BJ (cell line): ENCODE data around the gene ETV4. TPM values are rescaled to one million over a fixed set of nuclear protein-coding genes. Genes with fewer than 3 reads are reported as not detected.

Source experiments
- CTCF ChIA-PET: fragments of 350-600 bp; formaldehyde crosslinking; extraction: SDS; loops from one replicate; lab custom pipeline; 2021; ENCODE audit warnings: antibody characterized with exemption, inconsistent platforms; lab: Yijun Ruan, JAX
- POLR2A ChIA-PET: fragments of 300-600 bp; sonication (Branson Sonifier 250); formaldehyde crosslinking; extraction: SDS; loops from one replicate; lab custom pipeline; 2021; ENCODE audit warnings: antibody characterized with exemption; lab: Charles Lee
- DNase-seq: peaks from one replicate; pipeline ENCODE4 v3.0.0-alpha.2; 2011; ENCODE audit warnings: low read depth
- H3K27me3 ChIP-seq: 2 replicates; pipeline ENCODE4 v1.6.0; 2011; ENCODE audit warnings: low read length; ENCODE audit not compliant: control insufficient read depth, insufficient read depth
- H3K36me3 ChIP-seq: 2 replicates; pipeline ENCODE4 v1.5.1; 2011; ENCODE audit warnings: low read length; ENCODE audit not compliant: control insufficient read depth, insufficient read depth
- H3K4me3 ChIP-seq: 2 replicates; pipeline ENCODE4 v1.5.1; 2011; ENCODE audit warnings: low read depth, mild to moderate bottlenecking, control low read depth, low read length
- polyA plus RNA-seq: library from polyadenylated mRNA; depleted of rRNA; stranded (reverse); fragments of >200 nt; gene quantifications from 2 replicates; pipeline ENCODE4 v1.2.3, GENCODE V29; 2011
- TF ChIP-seq, protein P1 (sequence below): IDR thresholded peaks from 2 replicates; pipeline ENCODE4 v1.5.1; 2011; ENCODE audit warnings: low read depth, mild to moderate bottlenecking, control low read depth, inconsistent platforms, low read length, moderate library complexity; ENCODE audit not compliant: insufficient read depth

Gene ETV4
- polyA plus RNA-seq, 1 experiment, result 6.6 TPM

DNA sequence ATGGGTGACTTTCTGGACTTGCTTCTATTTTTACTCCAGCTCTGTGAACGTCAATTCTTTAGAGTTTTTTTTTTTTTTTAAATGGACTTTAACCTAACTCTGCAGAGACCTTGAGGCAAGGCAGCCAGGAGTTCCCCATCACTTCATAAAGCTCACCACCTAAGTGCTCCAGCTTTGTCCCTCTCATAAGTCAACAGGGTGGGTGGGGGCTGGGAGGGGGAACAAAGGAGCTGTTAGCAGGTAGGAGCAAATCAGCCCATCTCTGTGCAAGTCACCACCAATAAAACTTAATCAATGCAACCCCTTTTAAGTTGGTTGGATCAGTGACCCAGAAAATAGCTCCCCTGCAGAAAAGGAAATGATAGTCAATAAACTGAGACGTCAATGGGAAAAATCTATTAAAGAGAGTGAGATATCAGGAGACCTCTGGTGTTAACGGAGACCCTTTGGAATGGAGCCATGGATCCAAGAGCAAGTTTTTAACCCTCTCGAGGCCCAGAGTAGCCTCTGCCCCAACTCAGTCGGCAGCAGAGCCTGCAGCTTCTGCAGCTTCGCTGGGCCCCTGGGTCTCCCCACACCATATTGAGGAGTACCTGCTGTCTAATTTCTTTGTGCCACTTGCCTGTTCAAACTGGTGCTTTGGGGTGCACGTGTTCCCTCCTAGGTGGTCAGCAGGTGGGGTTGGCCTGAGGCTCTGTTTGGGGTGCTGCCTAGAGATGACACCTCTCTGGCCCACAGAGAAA, 27.6 kb upstream of the ETV4 start:
- no peak for DNase-seq
- Histone ChIP-seq H3K27me3 (peaks cover 1% of the 10 kb centered on the region; the same call in 1 of the 2 replicates), H3K36me3 (no peaks in the 10 kb centered on the region), H3K4me3 (no peak overlapping the region)
- TF ChIP-seq, protein P1, sequence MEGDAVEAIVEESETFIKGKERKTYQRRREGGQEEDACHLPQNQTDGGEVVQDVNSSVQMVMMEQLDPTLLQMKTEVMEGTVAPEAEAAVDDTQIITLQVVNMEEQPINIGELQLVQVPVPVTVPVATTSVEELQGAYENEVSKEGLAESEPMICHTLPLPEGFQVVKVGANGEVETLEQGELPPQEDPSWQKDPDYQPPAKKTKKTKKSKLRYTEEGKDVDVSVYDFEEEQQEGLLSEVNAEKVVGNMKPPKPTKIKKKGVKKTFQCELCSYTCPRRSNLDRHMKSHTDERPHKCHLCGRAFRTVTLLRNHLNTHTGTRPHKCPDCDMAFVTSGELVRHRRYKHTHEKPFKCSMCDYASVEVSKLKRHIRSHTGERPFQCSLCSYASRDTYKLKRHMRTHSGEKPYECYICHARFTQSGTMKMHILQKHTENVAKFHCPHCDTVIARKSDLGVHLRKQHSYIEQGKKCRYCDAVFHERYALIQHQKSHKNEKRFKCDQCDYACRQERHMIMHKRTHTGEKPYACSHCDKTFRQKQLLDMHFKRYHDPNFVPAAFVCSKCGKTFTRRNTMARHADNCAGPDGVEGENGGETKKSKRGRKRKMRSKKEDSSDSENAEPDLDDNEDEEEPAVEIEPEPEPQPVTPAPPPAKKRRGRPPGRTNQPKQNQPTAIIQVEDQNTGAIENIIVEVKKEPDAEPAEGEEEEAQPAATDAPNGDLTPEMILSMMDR, result no peak
- POLR2A ChIA-PET, result no interaction called here
- CTCF ChIA-PET, result interaction anchor here (0.6 to 7.2 kb wide), 9 partner anchors 11 to 190 kb away, joined by 3 to 68 read pairs (median 3); no protein-coding TSS in a partner anchor

DNA sequence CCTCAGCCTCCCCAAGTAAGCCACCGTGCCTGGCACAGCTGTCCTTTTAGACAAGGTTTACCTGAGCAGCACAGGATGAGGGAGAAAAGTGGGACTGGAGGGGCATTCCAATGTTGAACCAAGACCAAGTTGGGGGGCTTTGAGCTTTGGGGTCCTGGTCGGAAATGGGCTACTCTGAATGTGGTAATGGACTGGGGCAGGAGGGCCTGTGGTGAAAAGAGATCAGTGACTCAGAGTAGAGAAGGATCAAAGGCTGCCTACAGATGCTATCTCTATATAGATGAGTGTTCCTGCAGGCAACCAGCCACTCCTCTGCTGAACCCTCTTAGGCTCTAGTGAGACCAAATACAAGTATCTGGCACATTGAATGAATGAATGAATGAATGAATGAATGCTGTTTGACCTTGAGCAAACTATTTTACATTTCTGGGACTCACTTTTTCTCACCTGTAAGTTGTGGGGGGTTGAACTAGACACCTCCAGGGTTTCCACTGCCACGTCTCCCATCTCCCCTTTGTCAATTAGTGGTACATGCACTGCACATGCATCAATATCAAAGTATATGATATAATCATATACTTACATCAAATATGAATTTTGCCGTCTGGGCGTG, 26.3 kb upstream of the ETV4 start:
- no peak for DNase-seq
- TF ChIP-seq, protein P1, result no peak
- no peak overlapping the region for H3K4me3 ChIP-seq

DNA sequence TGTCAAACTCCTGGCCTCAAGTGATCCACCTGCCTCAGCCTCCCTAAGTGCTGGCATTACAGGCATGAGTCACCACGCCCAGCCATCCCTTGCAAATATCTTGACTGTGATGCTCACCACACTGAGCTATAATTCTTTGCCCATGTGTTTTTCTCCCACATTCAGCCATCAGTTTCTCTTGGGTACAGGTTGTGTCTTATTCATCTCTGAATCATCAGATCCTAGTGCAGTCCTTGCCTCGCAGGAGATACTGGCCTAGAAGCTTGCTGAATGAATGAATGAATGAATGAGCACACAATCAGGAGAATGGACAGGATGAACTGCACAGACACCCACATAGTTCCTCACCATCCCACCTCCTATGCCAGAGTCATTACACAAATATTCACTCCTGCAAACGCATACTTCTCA, 24.4 kb upstream of the ETV4 start:
- peaks cover 1% of the 10 kb centered on the region; the same call in 1 of the 2 replicates for H3K27me3 ChIP-seq
- peak; percentile 51 for DNase-seq
- TF ChIP-seq, protein P1, result no peak
- no peaks in the 10 kb centered on the region for H3K36me3 ChIP-seq
- ChIA-PET CTCF (interaction anchor here (0.7 to 4.6 kb wide), 5 partner anchors 9 to 123 kb away, joined by 3 to 16 read pairs (median 3); partner anchors contain the start of gene DHX8), POLR2A (interaction anchor here (0.5 to 0.6 kb wide), 2 partner anchors 10 to 294 kb away, joined by 3 to 6 read pairs; no protein-coding TSS in a partner anchor)
- H3K4me3 ChIP-seq, result no peak overlapping the region

More for the DNA sequence above, 26.3 kb upstream of the ETV4 start:
- H3K27me3 ChIP-seq, result peaks cover 1% of the 10 kb centered on the region; the same call in 1 of the 2 replicates
- POLR2A ChIA-PET, result no interaction called here
- CTCF ChIA-PET, result interaction anchor here (1.5 to 4.6 kb wide), 2 partner anchors 42 to 52 kb away, joined by 3 to 16 read pairs; no protein-coding TSS in a partner anchor
- H3K36me3 ChIP-seq, result no peaks in the 10 kb centered on the region

DNA sequence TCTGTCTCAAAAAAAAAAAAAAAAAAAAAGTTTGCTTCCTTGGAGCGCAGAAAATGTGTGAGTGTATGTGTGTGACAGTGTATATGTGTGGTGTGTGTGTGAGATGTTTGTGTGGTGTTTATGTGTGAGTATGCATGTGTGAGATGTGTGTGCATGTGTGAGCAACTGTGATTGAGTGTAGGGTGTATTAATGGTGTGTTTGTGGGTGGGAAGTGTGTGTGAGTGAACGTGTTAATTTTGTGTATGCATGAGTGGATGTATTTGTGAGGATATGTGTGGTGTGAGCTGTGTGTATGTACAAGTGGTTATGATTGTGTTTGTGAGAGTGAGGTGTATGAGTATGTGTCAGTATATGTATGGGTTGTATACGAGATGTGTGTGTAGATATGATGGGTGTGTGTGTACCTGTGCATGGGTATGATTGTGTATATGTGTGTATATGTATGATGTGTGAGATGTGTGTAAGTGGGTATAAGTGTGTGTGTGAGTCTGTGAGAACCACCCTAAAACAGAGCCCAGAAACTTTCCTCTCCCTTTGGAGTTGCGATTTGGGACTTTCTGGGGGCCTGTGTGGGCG, 22.5 kb upstream of the ETV4 start:
- ChIA-PET CTCF (interaction anchor here (0.9 to 1.1 kb wide), 2 partner anchors 8 to 168 kb away, joined by 3 to 4 read pairs; no protein-coding TSS in a partner anchor), POLR2A (no interaction called here)
- Histone ChIP-seq H3K36me3 (no peaks in the 10 kb centered on the region), H3K27me3 (no peaks in the 10 kb centered on the region; the same call in 1 of the 2 replicates), H3K4me3 (no peak overlapping the region)
- no peak for DNase-seq
- TF ChIP-seq, protein P1, result no peak
